Small intestine (tissue), 7 donors: ENCODE measurements around the gene LARGE1. TPM values are rescaled to one million over a fixed set of nuclear protein-coding genes. Genes with fewer than 3 reads are reported as not detected.

Experiments
- DNase-seq, 2 donors: peaks; one replicate each; pipeline versions ENCODE4 v3.0.0 to v3.0.0-alpha.2; 2013
- FAIRE-seq: peaks from 2 replicates; lab custom pipeline; 2012; peaks lifted over from hg19 to GRCh38; lab: Jason Lieb, UNC
- H3K27ac ChIP-seq, 3 donors: one replicate each; pipeline ENCODE4 v1.5.1; 2013; ENCODE audit warnings: low read length in 2 of 3, mild to moderate bottlenecking in 2 of 3, control low read depth in 1 of 3, inconsistent platforms in 1 of 3, low read depth in 1 of 3, moderate library complexity in 1 of 3
- H3K27me3 ChIP-seq, 3 donors: one replicate each; pipeline ENCODE4 v1.6.1; 2013; ENCODE audit warnings: low read length in 3 of 3, inconsistent platforms in 1 of 3; ENCODE audit not compliant: control insufficient read depth in 3 of 3, insufficient read depth in 3 of 3
- H3K36me3 ChIP-seq, 3 donors: one replicate each; pipeline ENCODE4 v1.6.1; 2013; ENCODE audit warnings: low read length in 3 of 3, inconsistent platforms in 1 of 3, low read depth in 1 of 3, mild to moderate bottlenecking in 1 of 3, moderate library complexity in 1 of 3; ENCODE audit not compliant: control insufficient read depth in 3 of 3, insufficient read depth in 2 of 3
- H3K4me1 ChIP-seq, 3 donors: one replicate each; pipeline ENCODE4 v1.6.1; 2013; ENCODE audit warnings: low read length in 2 of 3, inconsistent platforms in 1 of 3, low read depth in 1 of 3, mild to moderate bottlenecking in 1 of 3, moderate library complexity in 1 of 3; ENCODE audit not compliant: control insufficient read depth in 3 of 3, insufficient read depth in 2 of 3
- H3K4me3 ChIP-seq, 3 donors: one replicate each; pipeline ENCODE4 v1.5.1; 2013; ENCODE audit warnings: low read length in 3 of 3, control low read depth in 1 of 3, inconsistent platforms in 1 of 3, low read depth in 1 of 3, mild to moderate bottlenecking in 1 of 3, moderate library complexity in 1 of 3
- H3K9me3 ChIP-seq, 2 donors: one replicate each; pipeline ENCODE4 v1.6.1; 2013; ENCODE audit warnings: low read depth in 1 of 2, low read length in 1 of 2; ENCODE audit not compliant: control insufficient read depth in 2 of 2, insufficient read depth in 1 of 2
- WGBS, 3 donors: extraction: QIAGEN DNeasy Blood & Tissue Kit; methylation state at CpG; one replicate each; pipeline ENCODE4 v1.1.7; 2013; 5-methylcytosine and 5-hydroxymethylcytosine counted together
- polyA plus RNA-seq, 4 donors: library from polyadenylated mRNA; stranded (reverse) in 3 of 4; unstranded in 1 of 4; fragments of 200-250 nt in 3 of 4; fragments of 120-200 nt in 1 of 4; gene quantifications; one replicate each; pipeline versions ENCODE4 v1.2.1 to v1.2.3, GENCODE V29; 2013
- donor health status: healthy with polysubstance abuse.
- donor health status: control.
- donor health status: control.
- donor health status: Bipolar disorder and iron deficiency.
- donor health status: healthy.

The LARGE1 gene
- polyA plus RNA-seq, 4 donors: 5.1 to 18.8 (median 8.0) TPM

GRCh38 chr22:33519071-33519973 is 401.0 kb downstream of the LARGE1 start:
- Histone ChIP-seq H3K4me1 (peaks cover 0 to 11% (median 0%) of the 10 kb centered on the region in 3 donors), H3K4me3 (no peak overlapping the region), H3K9me3 (peaks cover 0 to 9% of the 10 kb centered on the region in 2 donors), H3K27me3 (no peaks in the 10 kb centered on the region), H3K36me3 (peaks cover 0 to 3% (median 0%) of the 10 kb centered on the region in 3 donors), H3K27ac (no peak overlapping the region)
- DNase-seq (peak; percentile 56 to 87), FAIRE-seq (no peak)
- WGBS, 3 donors: 54 to 57% (median 56%) methylated on average over 13 of the region's 13 CpGs

GRCh38 chr22:33518405-33518804 is 401.9 kb downstream of the LARGE1 start:
- peaks cover 0 to 11% (median 0%) of the 10 kb centered on the region in 3 donors for H3K4me1 ChIP-seq
- peaks cover 0 to 9% of the 10 kb centered on the region in 2 donors for H3K9me3 ChIP-seq
- H3K27ac ChIP-seq: no peak overlapping the region
- peaks cover 0 to 3% (median 0%) of the 10 kb centered on the region in 3 donors for H3K36me3 ChIP-seq
- DNase-seq: no peak
- 93 to 97% (median 95%) methylated on average over 7 of the region's 7 CpGs for WGBS, 3 donors
- no peak overlapping the region for H3K4me3 ChIP-seq
- FAIRE-seq: no peak
- H3K27me3 ChIP-seq: no peaks in the 10 kb centered on the region

- peaks cover 0 to under 1% of the 10 kb centered on the region in 2 donors for H3K9me3 ChIP-seq
- 55 to 66% (median 56%) methylated on average over 8 of the region's 8 CpGs for WGBS, 3 donors
- H3K4me1 ChIP-seq: peaks cover 0 to 11% (median 0%) of the 10 kb centered on the region in 3 donors
- no peak overlapping the region for H3K27ac ChIP-seq
- no peak for FAIRE-seq
- no peak overlapping the region for H3K4me3 ChIP-seq
- peak; percentile 36 to 37 for DNase-seq
- no peaks in the 10 kb centered on the region for H3K36me3 ChIP-seq
- no peaks in the 10 kb centered on the region for H3K27me3 ChIP-seq
These were observed 404.5 kb downstream of the LARGE1 start for GRCh38 chr22:33515795-33516194.

GRCh38 chr22:33513388-33514338 is 406.6 kb downstream of the LARGE1 start:
- Histone ChIP-seq H3K4me3 (no peak overlapping the region), H3K9me3 (no peaks in the 10 kb centered on the region), H3K27me3 (no peaks in the 10 kb centered on the region), H3K27ac (no peak overlapping the region), H3K4me1 (no peaks in the 10 kb centered on the region), H3K36me3 (no peaks in the 10 kb centered on the region)
- no peak for FAIRE-seq
- DNase-seq: peak in 1 of 2 donors; percentile 13
- WGBS, 3 donors: 69 to 78% (median 75%) methylated on average over 7 of the region's 7 CpGs

- 62 to 91% (median 80%) methylated on average over 3 of the region's 3 CpGs for WGBS, 3 donors
- FAIRE-seq (no peak), DNase-seq (no peak)
- Histone ChIP-seq H3K27ac (no peak overlapping the region), H3K27me3 (no peaks in the 10 kb centered on the region), H3K4me3 (no peak overlapping the region), H3K9me3 (no peaks in the 10 kb centered on the region), H3K36me3 (no peaks in the 10 kb centered on the region), H3K4me1 (no peaks in the 10 kb centered on the region)
These were observed 407.4 kb downstream of the LARGE1 start for GRCh38 chr22:33512908-33513307.

- Histone ChIP-seq H3K4me3 (no peak overlapping the region), H3K27me3 (no peaks in the 10 kb centered on the region), H3K9me3 (no peaks in the 10 kb centered on the region), H3K27ac (no peak overlapping the region), H3K4me1 (no peaks in the 10 kb centered on the region), H3K36me3 (no peaks in the 10 kb centered on the region)
- FAIRE-seq: no peak
- WGBS, 3 donors: 32 to 74% (median 36%) methylated on average over 6 of the region's 6 CpGs
- peak; percentile 42 to 64 for DNase-seq
These were observed 409.8 kb downstream of the LARGE1 start for GRCh38 chr22:33510429-33510904.

- no peaks in the 10 kb centered on the region for H3K36me3 ChIP-seq
- H3K9me3 ChIP-seq: no peaks in the 10 kb centered on the region
- no peak for FAIRE-seq
- no peak overlapping the region for H3K27ac ChIP-seq
- no peaks in the 10 kb centered on the region for H3K27me3 ChIP-seq
- no peaks in the 10 kb centered on the region for H3K4me1 ChIP-seq
- no peak overlapping the region for H3K4me3 ChIP-seq
- DNase-seq: no peak
- 80 to 87% (median 85%) methylated on average over 7 of the region's 7 CpGs for WGBS, 3 donors
These were observed 415.2 kb downstream of the LARGE1 start for GRCh38 chr22:33504941-33505625.
